Motor neuron (in vitro differentiated cells): ENCODE results near the gene PTGS1. TPM values are rescaled to one million over a fixed set of nuclear protein-coding genes. Genes with fewer than 3 reads are reported as not detected.
"Not testable (repeated sequence)": the region's sequence is repeated elsewhere in the genome, so short reads cannot be mapped to it uniquely, and the experiment has no call there.

Experiments
- ATAC-seq, 8 experiments: fragments of 200-7000 bp; cut with Tn5 transposase; replicated peaks in 6 of 8; 2 replicates each; pipeline ENCODE4 v1.8.0; 2021; ENCODE audit warnings: mild to moderate bottlenecking in 8 of 8, moderate library complexity in 8 of 8
- H3K27ac ChIP-seq, 2 donors: fragments of 250-450 bp; sonication (Bioruptor Pico); 2 replicates each; pipeline ENCODE4 v1.9.0; 2021; ENCODE audit warnings: antibody characterized with exemption in 2 of 2, mild to moderate bottlenecking in 2 of 2, moderate library complexity in 1 of 2
- H3K4me1 ChIP-seq, 2 donors: fragments of 250-450 bp; sonication (Bioruptor Pico); replicated peaks in 1 of 2; 2 replicates each; pipeline ENCODE4 v1.6.1; 2021; ENCODE audit warnings: antibody characterized with exemption in 2 of 2, mild to moderate bottlenecking in 2 of 2, moderate library complexity in 1 of 2
- H3K4me3 ChIP-seq, 5 donors: fragments of 250-450 bp; sonication (Bioruptor Pico); 2 replicates each; pipeline ENCODE4 v1.9.0; 2021; ENCODE audit warnings: antibody characterized with exemption in 5 of 5, mild to moderate bottlenecking in 5 of 5, moderate library complexity in 4 of 5
- WGBS, 10 experiments: fragments of 450-650 bp; shearing (Covaris generic); methylation state at CpG; one replicate each; pipeline ENCODE4 v1.0.0; 2022; 5-methylcytosine and 5-hydroxymethylcytosine counted together
- in situ Hi-C, 9 experiments: fragments of 400-800 bp; cut with MboI; loops; one replicate each; pipeline ENCODE4 v1.15.0; 2021; ENCODE audit warnings: low sequenced_read_pairs in 9 of 9, low pct_unique_long_range_greater_than_20kb in 2 of 9; ENCODE audit not compliant: unreplicated experiment in 9 of 9
- total RNA-seq, 8 experiments: library from RNA; unstranded; fragments of 300-600 nt; gene quantifications; 2 replicates each; pipeline versions ENCODE4 v1.2.3 to v1.2.4, GENCODE V29; 2022

The PTGS1 gene
- total RNA-seq, 8 experiments from 2014 or later = 0.05 to 3.2 (median 0.24) TPM

DNA sequence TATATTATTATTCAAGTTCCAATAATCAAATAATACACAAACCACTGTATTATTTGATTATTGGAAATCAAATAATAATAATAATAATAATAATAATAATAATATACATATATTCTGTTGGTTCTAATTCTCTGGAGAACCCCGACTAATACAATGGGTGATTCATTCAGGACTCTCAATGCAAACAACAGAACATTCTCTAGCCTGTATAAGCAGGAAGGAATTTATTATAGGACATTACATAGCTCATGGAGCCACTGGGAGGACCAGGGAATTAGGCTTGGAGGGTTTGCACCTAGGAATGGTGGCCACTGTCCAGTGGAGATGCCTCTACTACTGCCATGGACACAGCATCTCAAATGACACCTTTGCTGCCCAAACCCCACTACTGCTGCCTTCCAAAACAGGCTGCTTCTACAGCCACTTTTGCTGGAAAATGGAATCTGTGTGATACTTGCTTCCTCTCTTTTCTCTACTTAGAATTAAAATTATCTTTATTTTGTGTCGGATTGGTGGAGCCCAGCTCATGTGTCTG is 25.9 kb downstream of the PTGS1 start:
- no peak for ATAC-seq
- Histone ChIP-seq H3K4me3 (no peak overlapping the region), H3K27ac (no peak overlapping the region), H3K4me1 (no peaks in the 10 kb centered on the region)
- WGBS, 10 experiments = 43 to 100% (median 79%) methylated on average over 1 to 2 of the region's 2 CpGs; no CpG with 5 or more reads in 3 of the 10 experiments
- in situ Hi-C loops = no loop called here

DNA sequence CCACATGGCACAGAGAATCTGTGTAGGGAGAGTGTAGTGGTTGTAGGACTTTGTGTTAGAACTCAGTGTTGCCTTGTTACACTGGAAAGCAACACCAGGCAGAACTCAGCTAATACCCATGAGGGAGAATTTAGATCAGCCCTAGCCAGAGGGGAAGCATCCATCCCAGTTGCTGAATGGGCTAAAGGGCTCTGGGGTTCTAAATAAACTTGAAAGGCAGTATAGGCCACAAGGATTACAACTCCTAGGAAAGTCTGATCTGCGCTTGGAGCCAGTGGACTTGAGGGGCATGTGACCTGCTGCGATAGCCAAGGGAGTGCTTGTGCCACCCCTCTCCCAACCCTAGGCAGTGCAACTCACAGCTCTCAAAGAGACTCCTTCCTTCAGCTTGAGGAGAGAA is 26.9 kb downstream of the PTGS1 start:
- WGBS, 10 experiments = 80 to 86% methylated on average over 1 of the region's 2 CpGs; no CpG with 5 or more reads in 8 of the 10 experiments
- ATAC-seq = no peak
- H3K27ac ChIP-seq = no peak overlapping the region
- no peaks in the 10 kb centered on the region for H3K4me1 ChIP-seq
- in situ Hi-C loops = no loop called here
- H3K4me3 ChIP-seq = no peak overlapping the region

DNA sequence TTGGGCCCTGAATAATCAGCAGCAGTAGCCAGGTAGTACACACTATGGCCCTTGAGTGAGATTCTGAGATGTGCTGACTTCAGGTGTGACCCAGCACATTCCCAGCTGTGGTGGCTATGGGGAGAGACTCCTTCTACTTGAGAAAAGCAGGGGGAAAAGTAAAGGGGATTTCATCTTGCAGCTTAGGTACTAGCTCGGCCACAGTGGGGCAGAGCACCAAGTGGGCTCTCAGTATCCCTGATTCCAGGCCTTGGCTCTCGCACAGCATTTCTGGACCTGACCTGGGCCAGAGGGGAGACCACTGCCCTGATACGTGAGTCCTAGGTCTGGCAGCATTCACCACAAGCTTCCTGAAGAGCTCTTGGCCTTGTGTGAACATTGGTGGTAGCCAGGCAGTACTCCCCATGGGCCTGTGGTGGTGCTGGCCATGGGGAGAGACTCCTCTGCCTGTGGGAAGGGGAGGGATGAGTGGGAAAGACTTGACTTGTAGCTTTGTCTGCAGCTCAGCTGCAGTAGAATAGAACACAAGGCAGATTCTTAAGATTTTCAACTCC is 27.6 kb downstream of the PTGS1 start:
- ATAC-seq = no peak
- Histone ChIP-seq H3K4me1 (no peaks in the 10 kb centered on the region), H3K27ac (no peak overlapping the region), H3K4me3 (no peak overlapping the region)
- in situ Hi-C loops = no loop called here
- 20 to 50% (median 49%) methylated on average over 1 to 3 of the region's 3 CpGs; no CpG with 5 or more reads in 7 of the 10 experiments for WGBS, 10 experiments

DNA sequence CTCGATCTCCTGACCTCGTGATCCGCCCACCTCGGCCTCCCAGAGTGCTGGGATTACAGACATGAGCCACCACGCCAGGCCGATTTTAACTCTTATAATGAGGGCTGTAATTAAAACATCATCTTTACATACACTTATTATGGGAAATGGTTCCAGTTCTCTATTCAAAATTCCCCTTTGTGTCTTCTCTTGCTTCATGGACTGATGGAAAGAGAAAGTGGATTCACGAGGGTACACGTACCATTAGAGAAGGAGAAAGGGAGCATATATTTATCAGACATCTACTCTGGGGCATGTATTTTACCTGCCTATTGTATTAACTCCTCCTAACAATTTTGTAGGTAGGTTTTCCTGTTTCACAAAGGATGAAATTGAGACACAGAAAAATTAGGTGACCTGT is 31.1 kb downstream of the PTGS1 start:
- no peak for ATAC-seq
- 60 to 100% (median 91%) methylated on average over 1 to 7 of the region's 8 CpGs; no CpG with 5 or more reads in 4 of the 10 experiments for WGBS, 10 experiments
- in situ Hi-C loops = no loop called here
- Histone ChIP-seq H3K4me1 (no peaks in the 10 kb centered on the region), H3K4me3 (no peak overlapping the region), H3K27ac (no peak overlapping the region)

DNA sequence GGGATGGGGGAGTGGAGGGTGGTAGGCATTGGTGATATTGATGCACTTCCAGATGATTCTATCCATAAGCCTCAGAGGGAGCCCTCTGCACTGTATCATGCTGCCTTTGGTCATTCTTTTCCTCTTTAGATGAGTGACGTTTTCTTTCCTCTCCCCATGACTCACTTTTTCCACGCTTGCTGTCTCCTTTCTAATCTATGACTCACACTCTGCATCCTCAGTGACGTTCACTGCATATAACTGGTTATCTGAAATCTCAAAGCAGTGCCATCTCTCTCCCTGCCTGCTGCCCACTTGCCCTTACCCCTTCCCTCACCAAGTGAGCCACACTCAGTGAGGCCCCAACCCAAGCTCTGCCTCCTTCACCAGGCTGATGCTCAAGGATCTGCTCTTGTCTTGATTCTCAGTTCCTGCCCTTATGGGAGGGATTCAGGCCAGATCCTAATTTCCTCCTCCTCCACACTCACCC is 31.6 kb downstream of the PTGS1 start:
- WGBS, 10 experiments = 18 to 39% (median 33%) methylated on average over 1 to 3 of the region's 3 CpGs; no CpG with 5 or more reads in 5 of the 10 experiments
- Histone ChIP-seq H3K4me1 (no peaks in the 10 kb centered on the region), H3K27ac (no peak overlapping the region), H3K4me3 (no peak overlapping the region)
- in situ Hi-C loops = no loop called here
- peak; percentile 45 to 100 (median 90) for ATAC-seq

DNA sequence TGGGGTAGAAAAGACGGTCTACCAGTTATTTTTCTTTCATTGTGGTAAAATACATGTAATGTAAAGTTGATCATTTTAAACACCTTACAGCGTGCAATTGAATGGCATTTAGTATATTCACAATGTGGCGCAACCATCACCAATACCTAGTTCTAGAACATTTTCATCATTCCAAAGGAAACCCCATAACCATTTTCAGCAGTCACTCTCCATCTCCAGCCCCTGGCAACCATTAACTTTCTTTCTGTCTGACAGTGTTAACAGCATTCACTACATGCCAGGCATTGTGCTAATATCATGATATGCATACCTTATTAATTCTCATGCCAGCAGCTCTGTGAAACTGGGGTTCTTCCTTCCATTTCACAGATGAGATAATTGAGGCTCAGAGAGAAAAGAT is 32.0 kb downstream of the PTGS1 start:
- 50 to 100% (median 70%) methylated on average over 1 to 3 of the region's 3 CpGs; no CpG with 5 or more reads in 1 of the 10 experiments for WGBS, 10 experiments
- no peak overlapping the region for H3K4me3 ChIP-seq
- in situ Hi-C loops = no loop called here
- no peaks in the 10 kb centered on the region for H3K4me1 ChIP-seq
- ATAC-seq = no peak
- H3K27ac ChIP-seq = no peak overlapping the region

DNA sequence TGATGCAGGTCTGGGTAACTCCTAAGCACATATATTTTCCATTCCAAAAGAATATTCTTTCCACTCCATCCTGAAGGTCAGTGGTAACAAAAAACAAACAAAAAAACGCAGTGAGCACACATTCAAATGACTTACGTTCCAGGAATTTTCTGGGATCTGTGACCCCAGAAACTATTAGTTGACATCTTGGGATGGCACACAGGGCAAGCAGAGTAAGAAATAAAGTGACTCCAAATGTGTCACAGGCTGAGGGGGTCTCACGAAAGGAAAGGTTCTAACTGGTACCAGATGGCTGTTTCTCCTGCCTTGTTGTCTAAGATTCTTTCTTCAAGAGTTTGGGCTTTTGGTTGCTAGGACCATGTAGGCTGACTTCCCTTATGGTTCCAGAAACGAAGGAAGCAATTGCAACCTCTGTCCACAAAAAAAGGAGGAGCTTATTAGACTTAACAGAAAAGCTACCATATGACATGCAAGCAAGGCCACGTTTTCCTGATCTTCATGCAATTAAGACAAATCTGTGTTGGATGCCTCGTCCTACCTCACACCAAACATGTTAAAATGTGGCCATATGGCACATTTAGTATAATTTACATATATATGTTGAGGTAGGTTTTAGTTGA is 32.7 kb downstream of the PTGS1 start:
- Histone ChIP-seq H3K4me3 (no peak overlapping the region), H3K27ac (no peak overlapping the region), H3K4me1 (no peaks in the 10 kb centered on the region)
- ATAC-seq = no peak
- 36 to 80% (median 64%) methylated on average over 1 to 6 of the region's 6 CpGs; no CpG with 5 or more reads in 1 of the 10 experiments for WGBS, 10 experiments
- in situ Hi-C loops = no loop called here

DNA sequence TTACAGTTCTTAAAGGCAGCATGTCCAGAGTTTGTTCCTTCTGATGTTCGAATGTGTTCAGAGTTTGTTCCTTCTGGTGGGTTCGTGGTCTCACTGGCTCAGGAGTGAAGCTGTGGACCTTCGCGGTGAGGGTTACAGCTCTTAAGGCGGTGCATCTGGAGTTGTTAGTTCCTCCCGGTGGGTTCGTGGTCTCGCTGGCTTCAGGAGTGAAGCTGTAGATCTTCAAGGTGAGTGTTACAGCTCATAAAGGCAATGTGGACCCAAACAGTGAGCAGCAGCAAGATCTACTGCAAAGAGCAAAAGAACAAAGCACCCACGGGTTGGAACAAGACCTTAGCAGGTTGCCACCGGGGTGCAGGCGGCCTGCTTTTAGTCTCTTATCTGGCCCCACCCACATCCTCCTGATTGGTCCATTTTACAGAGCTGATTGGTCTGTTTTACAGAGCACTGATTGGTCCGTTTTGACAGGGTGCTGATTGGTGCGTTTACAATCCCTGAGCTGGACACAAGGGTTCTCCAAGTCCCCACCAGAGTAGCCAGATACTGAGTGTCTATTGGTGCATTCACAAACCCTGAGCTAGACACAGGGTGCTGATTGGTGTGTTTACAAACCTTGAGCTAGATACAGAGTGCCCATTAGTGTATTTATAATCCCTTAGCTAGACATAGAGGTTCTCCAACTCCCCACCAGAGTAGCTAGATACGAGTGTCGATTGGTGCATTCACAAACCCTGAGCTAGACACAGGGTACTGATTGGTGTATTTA is 34.7 kb downstream of the PTGS1 start:
- H3K4me3 ChIP-seq, H3K4me1 ChIP-seq, in situ Hi-C loops, H3K27ac ChIP-seq, ATAC-seq: not testable (repeated sequence)
- 0 to 100% (median 81%) methylated on average over 1 to 11 of the region's 15 CpGs; no CpG with 5 or more reads in 2 of the 10 experiments for WGBS, 10 experiments

DNA sequence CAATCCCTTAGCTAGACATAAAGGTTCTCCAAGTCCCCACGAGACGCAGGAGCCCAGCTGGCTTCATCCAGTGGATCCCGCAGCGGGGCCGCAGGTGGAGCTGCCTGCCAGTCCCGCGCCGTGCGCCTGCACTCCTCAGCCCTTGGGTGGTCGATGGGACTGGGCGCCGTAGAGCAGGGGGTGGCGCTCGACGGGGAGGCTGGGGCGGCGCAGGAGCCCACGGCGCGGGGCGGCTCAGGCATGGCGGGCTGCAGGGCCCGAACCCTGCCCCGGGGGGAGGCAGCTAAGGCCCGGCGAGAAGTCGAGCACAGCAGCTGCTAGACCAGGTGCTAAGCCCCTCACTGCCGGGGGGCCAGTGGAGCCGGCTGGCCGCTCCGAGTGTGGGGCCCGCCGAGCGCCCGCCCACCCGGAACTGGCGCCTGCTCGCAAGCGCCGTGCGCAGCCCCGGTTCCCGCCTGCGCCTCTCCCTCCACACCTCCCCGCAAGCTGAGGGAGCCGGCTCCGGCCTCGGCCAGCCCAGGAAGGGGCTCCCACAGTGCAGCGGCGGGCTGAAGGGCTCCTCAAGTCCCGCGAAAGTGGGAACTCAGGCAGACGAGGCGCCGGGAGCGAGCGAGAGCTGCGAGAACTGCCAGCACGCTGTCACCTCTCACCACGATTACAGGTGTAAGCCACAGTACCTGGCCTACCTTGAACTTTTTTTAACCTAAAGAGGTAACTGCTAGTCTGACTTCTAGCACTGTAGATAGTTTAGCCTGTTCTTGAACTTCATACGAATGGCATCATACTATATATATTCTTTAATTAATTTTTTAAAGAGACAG is 35.5 kb downstream of the PTGS1 start:
- no peak overlapping the region for H3K4me3 ChIP-seq
- WGBS, 10 experiments = 39 to 92% (median 76%) methylated on average over 1 to 6 of the region's 61 CpGs; no CpG with 5 or more reads in 3 of the 10 experiments
- H3K4me1 ChIP-seq = no peaks in the 10 kb centered on the region
- no peak overlapping the region for H3K27ac ChIP-seq
- ATAC-seq = no peak
- in situ Hi-C loops = no loop called here

DNA sequence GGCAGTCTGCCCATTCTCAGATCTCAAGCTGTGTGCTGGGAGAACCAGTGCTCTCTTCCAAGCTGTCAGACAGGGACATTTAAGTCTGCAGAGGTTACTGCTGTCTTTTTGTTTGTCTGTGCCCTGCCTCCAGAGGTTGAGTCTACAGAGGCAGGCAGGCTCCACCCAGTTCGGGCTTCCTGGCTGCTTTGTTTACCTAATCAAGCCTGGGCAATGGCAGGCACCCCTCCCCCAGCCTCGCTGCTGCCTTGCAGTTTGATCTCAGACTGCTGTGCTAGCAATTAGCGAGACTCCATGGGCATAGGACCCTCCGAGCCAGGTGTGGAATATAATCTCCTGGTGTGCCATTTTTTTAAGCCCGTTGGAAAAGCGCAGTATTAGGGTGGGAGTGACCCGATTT is 43.3 kb downstream of the PTGS1 start:
- in situ Hi-C loops, ATAC-seq, H3K4me3 ChIP-seq, H3K27ac ChIP-seq, H3K4me1 ChIP-seq: not testable (repeated sequence)
- 57 to 100% (median 76%) methylated on average over 1 to 3 of the region's 7 CpGs; no CpG with 5 or more reads in 6 of the 10 experiments for WGBS, 10 experiments

DNA sequence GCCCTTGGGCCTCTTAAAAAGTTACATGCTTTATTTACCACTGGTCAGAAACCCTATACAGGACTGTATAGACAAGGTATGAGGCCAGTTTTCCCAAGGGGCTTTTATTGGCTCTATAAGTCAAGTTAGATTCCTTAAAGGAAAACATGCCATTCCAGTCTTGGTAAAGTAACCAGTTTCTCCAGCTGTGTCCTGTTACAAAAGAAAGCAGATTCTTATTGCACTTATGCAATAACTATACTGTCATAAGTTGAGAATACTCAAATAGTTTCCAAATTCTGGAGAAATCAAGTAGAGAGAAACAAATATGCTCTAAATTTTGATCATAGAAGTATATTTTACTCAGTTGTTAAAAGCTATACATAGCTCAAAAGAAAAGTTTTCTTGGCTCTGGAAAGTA is 47.2 kb downstream of the PTGS1 start:
- H3K27ac ChIP-seq = no peak overlapping the region
- in situ Hi-C loops = no loop called here
- no peaks in the 10 kb centered on the region for H3K4me1 ChIP-seq
- ATAC-seq = no peak
- no peak overlapping the region for H3K4me3 ChIP-seq

DNA sequence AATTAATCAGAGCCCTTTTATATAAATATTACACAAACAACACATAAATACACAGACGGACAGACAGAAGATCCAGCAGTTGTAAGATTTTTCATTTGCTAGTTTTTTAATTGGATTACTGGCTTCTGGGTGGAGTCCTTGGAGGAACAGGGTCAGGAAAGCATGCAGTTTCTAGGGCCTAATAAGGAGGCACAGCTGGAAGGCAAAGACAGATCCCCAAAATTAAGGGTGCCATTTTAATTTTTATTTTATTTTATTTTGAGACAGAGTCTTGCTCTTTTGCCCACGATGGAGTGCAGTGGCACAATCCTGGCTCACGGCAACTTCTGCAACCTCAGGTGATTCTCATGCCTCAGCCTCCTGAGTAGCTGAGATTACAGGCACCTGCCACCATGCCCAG is 49.5 kb downstream of the PTGS1 start:
- no peak for ATAC-seq
- in situ Hi-C loops = no loop called here
- Histone ChIP-seq H3K4me1 (no peaks in the 10 kb centered on the region), H3K27ac (no peak overlapping the region), H3K4me3 (no peak overlapping the region)
- WGBS, 10 experiments = 47 to 90% (median 66%) methylated on average over 1 to 3 of the region's 3 CpGs; no CpG with 5 or more reads in 2 of the 10 experiments
